Vagina (tissue), 2 donors: Measurements from ENCODE around the gene GRP. TPM values are rescaled to one million over a fixed set of nuclear protein-coding genes. Genes with fewer than 3 reads are reported as not detected.

Experiments used
- DNase-seq, 2 donors: peaks; one replicate each; pipeline ENCODE4 v3.0.0-alpha.2; 2017; ENCODE audit errors: extremely low spot score in 2 of 2
- H3K27ac ChIP-seq: fragments of 200-600 bp; sonication (generic); one replicate; pipeline ENCODE4 v1.5.1; 2019
- H3K27me3 ChIP-seq: fragments of 200-600 bp; sonication (generic); one replicate; pipeline ENCODE4 v1.5.1; 2019
- H3K36me3 ChIP-seq, 2 donors: fragments of 200-600 bp; sonication (generic); one replicate each; pipeline ENCODE4 v1.5.1; 2017 to 2019
- H3K4me1 ChIP-seq: fragments of 200-600 bp; sonication (generic); one replicate; pipeline ENCODE4 v1.5.1; 2019
- H3K4me3 ChIP-seq, 2 donors: fragments of 200-600 bp; sonication (generic); 1 replicate in 1 of 2; 2 replicates in 1 of 2; pipeline ENCODE4 v1.5.1; 2016 to 2019
- H3K9me3 ChIP-seq: fragments of 200-600 bp; sonication (generic); one replicate; pipeline ENCODE4 v1.5.1; 2019
- CTCF ChIP-seq, 3 experiments: fragments of 450-650 bp in 2 of 3; fragments of 200-600 bp in 1 of 3; sonication (generic) in 1 of 3; IDR thresholded peaks; one replicate each; pipeline ENCODE4 v1.5.1; 2017 to 2019; ENCODE audit warnings: antibody characterized with exemption in 3 of 3, mild to moderate bottlenecking in 2 of 3, moderate library complexity in 2 of 3
- POLR2A ChIP-seq, 2 donors: fragments of 450-650 bp; IDR thresholded peaks; one replicate each; pipeline ENCODE4 v1.6.1; 2017; ENCODE audit warnings: antibody characterized with exemption in 2 of 2, mild to moderate bottlenecking in 2 of 2, moderate library complexity in 2 of 2
- POLR2AphosphoS5 ChIP-seq, 2 donors: sonication (generic); formaldehyde crosslinking; IDR thresholded peaks; one replicate each; pipeline ENCODE4 v1.9.0; 2017; ENCODE audit warnings: antibody characterized with exemption in 2 of 2, mild to moderate bottlenecking in 2 of 2, low read depth in 1 of 2; ENCODE audit not compliant: insufficient read depth in 1 of 2
- intact Hi-C: fragments of 100-400 bp; cut with DNase I; formaldehyde crosslinking; loops from one replicate; pipeline ENCODE4 v1.15.1; 2023
- total RNA-seq: library from RNA; depleted of rRNA; stranded (reverse); fragments of >200 nt; gene quantifications from one replicate; pipeline ENCODE4 v1.2.3, GENCODE V29; 2016

The GRP gene
- total RNA-seq, 1 donor from 2014 or later: not detected

- H3K4me3 ChIP-seq: no peak overlapping the region
- no peaks in the 10 kb centered on the region for H3K36me3 ChIP-seq
- no peak for DNase-seq
- TF ChIP-seq POLR2AphosphoS5 (IDR thresholded peaks at IDR 0.05; ENCODE audit: insufficient read depth in 1 of 2, low read depth in 1 of 2) (no peak), POLR2A (IDR thresholded peaks at IDR 0.05) (no peak), CTCF (IDR thresholded peaks at IDR 0.05) (no peak)
- no peaks in the 10 kb centered on the region for H3K4me1 ChIP-seq
- no peak overlapping the region for H3K27ac ChIP-seq
- no peaks in the 10 kb centered on the region for H3K27me3 ChIP-seq
- intact Hi-C loops: no loop called here
- no peaks in the 10 kb centered on the region for H3K9me3 ChIP-seq
Observed at GRCh38 chr18:59211629-59212028, 8.3 kb upstream of the GRP start.

GRCh38 chr18:59218018-59218417 is 1.9 kb upstream of the GRP start:
- intact Hi-C loops: no loop called here
- TF ChIP-seq POLR2AphosphoS5 (IDR thresholded peaks at IDR 0.05; ENCODE audit: insufficient read depth in 1 of 2, low read depth in 1 of 2) (no peak), POLR2A (IDR thresholded peaks at IDR 0.05) (no peak), CTCF (IDR thresholded peaks at IDR 0.05) (no peak)
- Histone ChIP-seq H3K27ac (no peak overlapping the region), H3K4me1 (peaks cover 8% of the 10 kb centered on the region), H3K36me3 (no peaks in the 10 kb centered on the region), H3K27me3 (peaks cover 7% of the 10 kb centered on the region), H3K4me3 (no peak overlapping the region), H3K9me3 (no peaks in the 10 kb centered on the region)
- DNase-seq: no peak

GRCh38 chr18:59220164-59220783 is 316 bp downstream of the GRP start:
- TF ChIP-seq CTCF (IDR thresholded peaks at IDR 0.05): no peak
- no peak for TF ChIP-seq POLR2A (IDR thresholded peaks at IDR 0.05)
- no peak for TF ChIP-seq POLR2AphosphoS5 (IDR thresholded peaks at IDR 0.05; ENCODE audit: insufficient read depth in 1 of 2, low read depth in 1 of 2)
- intact Hi-C loops: no loop called here
- DNase-seq: peak in 1 of 2 donors; percentile 65
- H3K27me3 ChIP-seq: peaks cover 7% of the 10 kb centered on the region
- H3K4me3 ChIP-seq: peak overlapping the region in 1 of 2 donors; percentile 8
- no peaks in the 10 kb centered on the region for H3K36me3 ChIP-seq
- H3K4me1 ChIP-seq: peaks cover 8% of the 10 kb centered on the region
- H3K9me3 ChIP-seq: no peaks in the 10 kb centered on the region
- no peak overlapping the region for H3K27ac ChIP-seq

GRCh38 chr18:59220784-59221765 is 1.1 kb downstream of the GRP start:
- H3K9me3 ChIP-seq: no peaks in the 10 kb centered on the region
- intact Hi-C loops: no loop called here
- peaks cover 7% of the 10 kb centered on the region for H3K27me3 ChIP-seq
- no peak overlapping the region for H3K27ac ChIP-seq
- TF ChIP-seq POLR2A (IDR thresholded peaks at IDR 0.05): no peak
- TF ChIP-seq CTCF (IDR thresholded peaks at IDR 0.05): no peak
- TF ChIP-seq POLR2AphosphoS5 (IDR thresholded peaks at IDR 0.05; ENCODE audit: insufficient read depth in 1 of 2, low read depth in 1 of 2): no peak
- H3K4me3 ChIP-seq: peak overlapping the region in 1 of 2 donors; percentile 13
- H3K4me1 ChIP-seq: peaks cover 8% of the 10 kb centered on the region
- DNase-seq: peak in 1 of 2 donors; percentile 42
- no peaks in the 10 kb centered on the region for H3K36me3 ChIP-seq
